GM23338 (cell line): ENCODE results near the gene DGKB. TPM values are rescaled to one million over a fixed set of nuclear protein-coding genes. Genes with fewer than 3 reads are reported as not detected.

Experiments
- ATAC-seq: fragments of 200-7000 bp; cut with Tn5 transposase; 3 replicates; pipeline ENCODE4 v1.9.1; 2020
- DNase-seq: peaks from one replicate; pipeline ENCODE4 v3.0.0-alpha.2; 2015; ENCODE audit warnings: low spot score
- H2AFZ ChIP-seq: fragments of 200-600 bp; sonication (generic); 2 replicates; pipeline ENCODE4 v1.8.0; 2016; ENCODE audit warnings: antibody characterized with exemption, mild to moderate bottlenecking, moderate library complexity
- H3F3A ChIP-seq: fragments of 200-600 bp; sonication (generic); replicated peaks from 2 replicates; pipeline ENCODE4 v1.8.0; 2017; ENCODE audit warnings: antibody characterized with exemption, mixed run types, low read depth
- H3K27ac ChIP-seq: fragments of 200-600 bp; sonication (generic); 2 replicates; pipeline ENCODE4 v1.6.1; 2016; ENCODE audit warnings: low read depth
- H3K27me3 ChIP-seq: fragments of 200-600 bp; sonication (generic); 2 replicates; pipeline ENCODE4 v1.8.0; 2016; ENCODE audit warnings: mild to moderate bottlenecking, mixed run types, moderate library complexity; ENCODE audit not compliant: insufficient read depth
- H3K36me3 ChIP-seq: fragments of 200-600 bp; sonication (generic); 2 replicates; pipeline ENCODE4 v1.8.0; 2016; ENCODE audit warnings: mild to moderate bottlenecking; ENCODE audit not compliant: insufficient read depth
- H3K4me1 ChIP-seq: fragments of 200-600 bp; sonication (generic); 2 replicates; pipeline ENCODE4 v1.8.0; 2016; ENCODE audit warnings: mild to moderate bottlenecking, moderate library complexity; ENCODE audit not compliant: insufficient read depth
- H3K4me2 ChIP-seq: fragments of 200-600 bp; sonication (generic); 2 replicates; pipeline ENCODE4 v1.7.1; 2017; ENCODE audit warnings: mixed run types
- H3K4me3 ChIP-seq: fragments of 200-600 bp; sonication (generic); 2 replicates; pipeline ENCODE4 v1.6.1; 2016; ENCODE audit warnings: mixed run types
- H3K79me2 ChIP-seq: fragments of 200-600 bp; sonication (generic); replicated peaks from 2 replicates; pipeline ENCODE4 v1.8.0; 2017; ENCODE audit warnings: mild to moderate bottlenecking; ENCODE audit not compliant: insufficient read depth
- H3K9me2 ChIP-seq: fragments of 200-600 bp; sonication (generic); 2 replicates; pipeline ENCODE4 v1.8.0; 2017; ENCODE audit not compliant: insufficient read depth
- H4K20me1 ChIP-seq: fragments of 200-600 bp; sonication (generic); replicated peaks from 2 replicates; pipeline ENCODE4 v1.8.0; 2017; ENCODE audit warnings: mild to moderate bottlenecking; ENCODE audit not compliant: insufficient read depth
- H3K27ac Mint-ChIP-seq: 2 replicates; pipeline ENCODE4 v1.8.0; 2020; ENCODE audit warnings: inconsistent platforms, mild to moderate bottlenecking, moderate library complexity, mixed read lengths
- H3K27me3 Mint-ChIP-seq: 3 replicates; pipeline ENCODE4 v1.8.0; 2022; ENCODE audit warnings: low read depth, mild to moderate bottlenecking, moderate library complexity, mixed read lengths, inconsistent platforms; ENCODE audit not compliant: insufficient read depth, poor library complexity
- H3K36me3 Mint-ChIP-seq: 3 replicates; pipeline ENCODE4 v1.8.0; 2021; ENCODE audit warnings: low read depth, mild to moderate bottlenecking, inconsistent platforms, moderate library complexity, mixed read lengths
- H3K4me1 Mint-ChIP-seq: 3 replicates; pipeline ENCODE4 v1.8.0; 2020; ENCODE audit warnings: mild to moderate bottlenecking, inconsistent platforms, mixed read lengths
- H3K4me3 Mint-ChIP-seq: 3 replicates; pipeline ENCODE4 v1.8.0; 2021; ENCODE audit warnings: moderate library complexity, mild to moderate bottlenecking, inconsistent platforms, mixed read lengths
- H3K9me3 Mint-ChIP-seq: 3 replicates; pipeline ENCODE4 v1.8.0; 2020; ENCODE audit warnings: moderate library complexity, mild to moderate bottlenecking, inconsistent platforms, mixed read lengths
- CREB1 ChIP-seq: fragments of 250-450 bp; sonication (Bioruptor Pico); IDR thresholded peaks from 2 replicates; pipeline ENCODE4 v1.5.0; 2020; ENCODE audit warnings: low read depth, mild to moderate bottlenecking, moderate library complexity
- NANOG ChIP-seq: IDR thresholded peaks from 2 replicates; pipeline ENCODE4 v1.6.1; 2016; ENCODE audit warnings: antibody characterized with exemption, borderline replicate concordance
- POLR2AphosphoS5 ChIP-seq: IDR thresholded peaks from 2 replicates; pipeline ENCODE4 v1.6.1; 2016; ENCODE audit warnings: antibody characterized with exemption, low read depth
- STAT1 ChIP-seq: IDR thresholded peaks from one replicate; pipeline ENCODE4 v1.6.1; 2016; ENCODE audit warnings: antibody characterized with exemption; ENCODE audit not compliant: unreplicated experiment
- ZNF331 ChIP-seq: fragments of 250-450 bp; sonication (Bioruptor Pico); IDR thresholded peaks from 2 replicates; pipeline ENCODE4 v1.5.0; 2020; ENCODE audit warnings: low read depth, mild to moderate bottlenecking, moderate library complexity
- polyA plus RNA-seq: library from polyadenylated mRNA; unstranded; fragments of >200 nt; fragmentation: Nextera tagmentation; extraction: Ambion mirVana; gene quantifications from 2 replicates; pipeline ENCODE4 v1.2.1, GENCODE V29; 2016
- total RNA-seq: library from RNA; depleted of rRNA; stranded (reverse); fragments of >200 nt; shearing (Covaris generic); gene quantifications from 2 replicates; pipeline ENCODE4 v1.2.3, GENCODE V29; 2014
- TF ChIP-seq, protein P1 (sequence below): IDR thresholded peaks from one replicate; pipeline ENCODE4 v1.6.1; 2018; ENCODE audit warnings: antibody characterized with exemption; ENCODE audit not compliant: unreplicated experiment
- TF ChIP-seq, protein P2 (sequence below), 2 experiments: fragments of 200-600 bp in 1 of 2; sonication (generic) in 1 of 2; conservative IDR thresholded peaks; 2 replicates each; pipeline versions ENCODE4 v1.5.1 to v1.6.1; 2016 to 2017; ENCODE audit warnings: antibody characterized with exemption in 2 of 2, low read depth in 2 of 2, mild to moderate bottlenecking in 2 of 2, moderate library complexity in 1 of 2

The DGKB gene
- total and polyA plus RNA-seq, 2 experiments from 2014 or later = 4.8 to 11.5 TPM

DNA sequence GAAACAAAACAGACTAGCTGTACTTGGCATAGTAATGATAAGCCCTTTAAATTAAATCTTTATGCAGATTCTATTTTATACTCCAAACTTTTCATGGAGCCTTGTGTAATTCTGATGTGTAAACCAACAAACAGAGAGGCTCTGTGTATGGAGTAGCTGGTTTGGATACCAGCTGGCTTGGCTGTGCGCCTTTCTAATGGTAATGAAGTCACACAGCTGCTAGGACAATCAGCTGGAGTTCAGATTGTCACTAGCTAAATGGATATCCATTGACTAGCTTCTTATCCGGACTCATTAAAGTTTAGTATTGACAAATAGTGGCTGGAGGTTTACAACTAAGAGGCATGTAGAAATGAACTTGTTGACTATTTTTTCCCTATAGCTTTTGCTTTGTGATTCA lies 398.4 kb downstream of the DGKB start (continued):
- TF ChIP-seq NANOG (no peak), CREB1 (CRISPR knock-in tag) (no peak), ZNF331 (CRISPR knock-in tag) (no peak), POLR2AphosphoS5 (no peak)
- TF ChIP-seq, protein P1, sequence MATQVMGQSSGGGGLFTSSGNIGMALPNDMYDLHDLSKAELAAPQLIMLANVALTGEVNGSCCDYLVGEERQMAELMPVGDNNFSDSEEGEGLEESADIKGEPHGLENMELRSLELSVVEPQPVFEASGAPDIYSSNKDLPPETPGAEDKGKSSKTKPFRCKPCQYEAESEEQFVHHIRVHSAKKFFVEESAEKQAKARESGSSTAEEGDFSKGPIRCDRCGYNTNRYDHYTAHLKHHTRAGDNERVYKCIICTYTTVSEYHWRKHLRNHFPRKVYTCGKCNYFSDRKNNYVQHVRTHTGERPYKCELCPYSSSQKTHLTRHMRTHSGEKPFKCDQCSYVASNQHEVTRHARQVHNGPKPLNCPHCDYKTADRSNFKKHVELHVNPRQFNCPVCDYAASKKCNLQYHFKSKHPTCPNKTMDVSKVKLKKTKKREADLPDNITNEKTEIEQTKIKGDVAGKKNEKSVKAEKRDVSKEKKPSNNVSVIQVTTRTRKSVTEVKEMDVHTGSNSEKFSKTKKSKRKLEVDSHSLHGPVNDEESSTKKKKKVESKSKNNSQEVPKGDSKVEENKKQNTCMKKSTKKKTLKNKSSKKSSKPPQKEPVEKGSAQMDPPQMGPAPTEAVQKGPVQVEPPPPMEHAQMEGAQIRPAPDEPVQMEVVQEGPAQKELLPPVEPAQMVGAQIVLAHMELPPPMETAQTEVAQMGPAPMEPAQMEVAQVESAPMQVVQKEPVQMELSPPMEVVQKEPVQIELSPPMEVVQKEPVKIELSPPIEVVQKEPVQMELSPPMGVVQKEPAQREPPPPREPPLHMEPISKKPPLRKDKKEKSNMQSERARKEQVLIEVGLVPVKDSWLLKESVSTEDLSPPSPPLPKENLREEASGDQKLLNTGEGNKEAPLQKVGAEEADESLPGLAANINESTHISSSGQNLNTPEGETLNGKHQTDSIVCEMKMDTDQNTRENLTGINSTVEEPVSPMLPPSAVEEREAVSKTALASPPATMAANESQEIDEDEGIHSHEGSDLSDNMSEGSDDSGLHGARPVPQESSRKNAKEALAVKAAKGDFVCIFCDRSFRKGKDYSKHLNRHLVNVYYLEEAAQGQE = no peak
- TF ChIP-seq, protein P2, sequence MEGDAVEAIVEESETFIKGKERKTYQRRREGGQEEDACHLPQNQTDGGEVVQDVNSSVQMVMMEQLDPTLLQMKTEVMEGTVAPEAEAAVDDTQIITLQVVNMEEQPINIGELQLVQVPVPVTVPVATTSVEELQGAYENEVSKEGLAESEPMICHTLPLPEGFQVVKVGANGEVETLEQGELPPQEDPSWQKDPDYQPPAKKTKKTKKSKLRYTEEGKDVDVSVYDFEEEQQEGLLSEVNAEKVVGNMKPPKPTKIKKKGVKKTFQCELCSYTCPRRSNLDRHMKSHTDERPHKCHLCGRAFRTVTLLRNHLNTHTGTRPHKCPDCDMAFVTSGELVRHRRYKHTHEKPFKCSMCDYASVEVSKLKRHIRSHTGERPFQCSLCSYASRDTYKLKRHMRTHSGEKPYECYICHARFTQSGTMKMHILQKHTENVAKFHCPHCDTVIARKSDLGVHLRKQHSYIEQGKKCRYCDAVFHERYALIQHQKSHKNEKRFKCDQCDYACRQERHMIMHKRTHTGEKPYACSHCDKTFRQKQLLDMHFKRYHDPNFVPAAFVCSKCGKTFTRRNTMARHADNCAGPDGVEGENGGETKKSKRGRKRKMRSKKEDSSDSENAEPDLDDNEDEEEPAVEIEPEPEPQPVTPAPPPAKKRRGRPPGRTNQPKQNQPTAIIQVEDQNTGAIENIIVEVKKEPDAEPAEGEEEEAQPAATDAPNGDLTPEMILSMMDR (conservative IDR thresholded peaks at IDR 0.05; ENCODE audit: low read depth in 2 of 2) = no peak

DNA sequence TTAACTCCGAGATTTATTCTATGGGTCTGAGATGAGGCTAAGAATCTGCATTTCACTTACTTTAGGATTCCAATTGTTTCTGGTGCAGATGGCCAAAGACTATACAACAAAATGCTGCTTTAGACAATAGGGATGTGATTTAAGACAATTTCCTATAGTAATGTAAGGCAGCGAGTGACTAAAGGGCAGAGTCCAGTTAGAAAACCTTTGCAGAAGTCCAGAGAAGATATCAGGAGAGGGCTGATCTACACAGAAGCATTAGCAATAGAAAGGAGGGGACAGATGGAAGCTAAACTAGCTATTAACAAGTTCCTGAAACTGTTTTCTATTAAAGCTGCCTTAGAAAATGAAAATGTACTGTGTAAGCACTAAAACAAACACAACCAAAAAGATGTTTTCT lies 398.9 kb downstream of the DGKB start:
- Histone ChIP-seq H3K27ac (no peak overlapping the region), H3K4me1 (peaks cover 9% of the 10 kb centered on the region), H3K4me3 (no peak overlapping the region), H3F3A (no peaks in the 10 kb centered on the region), H3K4me2 (peak overlapping the region; percentile 6; the same call in 1 of the 2 replicates), H4K20me1 (no peaks in the 10 kb centered on the region), H3K9me2 (no peaks in the 10 kb centered on the region), H3K27me3 (no peaks in the 10 kb centered on the region), H3K36me3 (no peaks in the 10 kb centered on the region), H3K79me2 (no peaks in the 10 kb centered on the region), H2AFZ (no peak overlapping the region)
- Mint-ChIP-seq H3K4me3 (no peak overlapping the region), H3K36me3 (no peaks in the 10 kb centered on the region; the same call in 2 of the 3 replicates), H3K27me3 (no peaks in the 10 kb centered on the region), H3K27ac (no peak overlapping the region), H3K4me1 (peaks cover 18% of the 10 kb centered on the region), H3K9me3 (peaks cover 3% of the 10 kb centered on the region; the same call in 1 of the 3 replicates)
- no peak for ATAC-seq
- TF ChIP-seq, protein P2 (conservative IDR thresholded peaks at IDR 0.05; ENCODE audit: low read depth in 2 of 2) = no peak
- no peak for TF ChIP-seq STAT1
- no peak for DNase-seq
